ENCODE results near the gene CRB1.
A peak's percentile ranks its signal among the peaks of the same experiment; 100 is the strongest.

CRB1 gene

DNA sequence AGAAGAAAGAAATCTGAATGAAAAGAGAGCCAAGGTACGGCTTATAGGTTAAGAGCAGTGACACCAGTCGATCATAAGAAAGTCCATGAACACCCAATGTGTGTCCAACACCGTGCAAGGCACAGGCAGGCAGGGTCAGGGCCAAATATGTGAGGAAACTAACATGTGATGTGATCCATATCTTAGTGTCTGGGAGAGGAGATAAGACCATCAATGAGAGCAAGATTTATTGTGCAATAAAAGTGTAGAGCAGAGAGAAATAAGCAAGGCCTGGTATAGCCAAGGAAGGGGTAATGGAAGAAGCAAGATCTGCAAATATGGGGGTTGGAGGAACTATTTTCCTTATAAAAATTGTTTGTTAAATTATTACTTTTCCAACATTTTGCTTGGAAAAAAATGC is 198.8 kb downstream of the CRB1 start:
- no peak for DNase-seq

DNA sequence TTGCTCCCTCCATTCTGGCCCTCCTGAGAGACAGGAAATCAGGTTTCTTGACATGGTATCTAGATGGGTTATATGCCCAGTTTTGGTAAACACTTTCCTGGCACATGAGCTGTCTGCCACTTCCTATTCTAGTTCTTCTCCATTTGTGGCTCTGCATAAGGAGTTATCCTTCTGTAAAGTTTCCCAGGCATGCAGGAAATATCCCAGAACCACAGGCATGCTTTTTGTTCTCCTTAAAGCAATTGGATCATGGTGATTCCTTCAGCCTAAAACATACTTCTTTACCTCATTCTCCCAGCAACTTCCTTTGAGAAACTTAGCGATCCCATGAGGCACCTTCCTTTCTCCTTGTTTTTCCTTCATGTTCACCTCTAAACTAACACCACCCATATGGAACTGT is 199.8 kb downstream of the CRB1 start:
- Histone ChIP-seq H3K4me3 (ENCODE audit: low read depth, low read length) (no peak overlapping the region), H3K36me3 (replicated peaks) (no peaks in the 10 kb centered on the region), H3K27ac (no peak overlapping the region), H3K27me3 (replicated peaks) (no peaks in the 10 kb centered on the region)
- TF ChIP-seq, protein P1, sequence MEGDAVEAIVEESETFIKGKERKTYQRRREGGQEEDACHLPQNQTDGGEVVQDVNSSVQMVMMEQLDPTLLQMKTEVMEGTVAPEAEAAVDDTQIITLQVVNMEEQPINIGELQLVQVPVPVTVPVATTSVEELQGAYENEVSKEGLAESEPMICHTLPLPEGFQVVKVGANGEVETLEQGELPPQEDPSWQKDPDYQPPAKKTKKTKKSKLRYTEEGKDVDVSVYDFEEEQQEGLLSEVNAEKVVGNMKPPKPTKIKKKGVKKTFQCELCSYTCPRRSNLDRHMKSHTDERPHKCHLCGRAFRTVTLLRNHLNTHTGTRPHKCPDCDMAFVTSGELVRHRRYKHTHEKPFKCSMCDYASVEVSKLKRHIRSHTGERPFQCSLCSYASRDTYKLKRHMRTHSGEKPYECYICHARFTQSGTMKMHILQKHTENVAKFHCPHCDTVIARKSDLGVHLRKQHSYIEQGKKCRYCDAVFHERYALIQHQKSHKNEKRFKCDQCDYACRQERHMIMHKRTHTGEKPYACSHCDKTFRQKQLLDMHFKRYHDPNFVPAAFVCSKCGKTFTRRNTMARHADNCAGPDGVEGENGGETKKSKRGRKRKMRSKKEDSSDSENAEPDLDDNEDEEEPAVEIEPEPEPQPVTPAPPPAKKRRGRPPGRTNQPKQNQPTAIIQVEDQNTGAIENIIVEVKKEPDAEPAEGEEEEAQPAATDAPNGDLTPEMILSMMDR (IDR thresholded peaks at IDR 0.05; ENCODE audit: low read depth, low read length, missing control alignments): no peak
- peak; percentile 37 for DNase-seq
- in situ Hi-C loops (cut with HindIII; ENCODE audit: low pct_ligation_motif_present, low sequenced_read_pairs): no loop called here

More for the DNA sequence above, 198.8 kb downstream of the CRB1 start:
- TF ChIP-seq, protein P1 (IDR thresholded peaks at IDR 0.05; ENCODE audit: low read depth, low read length, missing control alignments): no peak
- Histone ChIP-seq H3K36me3 (replicated peaks) (no peaks in the 10 kb centered on the region), H3K27ac (no peak overlapping the region), H3K27me3 (replicated peaks) (no peaks in the 10 kb centered on the region), H3K4me3 (ENCODE audit: low read depth, low read length) (no peak overlapping the region)
- in situ Hi-C loops (cut with HindIII; ENCODE audit: low pct_ligation_motif_present, low sequenced_read_pairs): no loop called here

DNA sequence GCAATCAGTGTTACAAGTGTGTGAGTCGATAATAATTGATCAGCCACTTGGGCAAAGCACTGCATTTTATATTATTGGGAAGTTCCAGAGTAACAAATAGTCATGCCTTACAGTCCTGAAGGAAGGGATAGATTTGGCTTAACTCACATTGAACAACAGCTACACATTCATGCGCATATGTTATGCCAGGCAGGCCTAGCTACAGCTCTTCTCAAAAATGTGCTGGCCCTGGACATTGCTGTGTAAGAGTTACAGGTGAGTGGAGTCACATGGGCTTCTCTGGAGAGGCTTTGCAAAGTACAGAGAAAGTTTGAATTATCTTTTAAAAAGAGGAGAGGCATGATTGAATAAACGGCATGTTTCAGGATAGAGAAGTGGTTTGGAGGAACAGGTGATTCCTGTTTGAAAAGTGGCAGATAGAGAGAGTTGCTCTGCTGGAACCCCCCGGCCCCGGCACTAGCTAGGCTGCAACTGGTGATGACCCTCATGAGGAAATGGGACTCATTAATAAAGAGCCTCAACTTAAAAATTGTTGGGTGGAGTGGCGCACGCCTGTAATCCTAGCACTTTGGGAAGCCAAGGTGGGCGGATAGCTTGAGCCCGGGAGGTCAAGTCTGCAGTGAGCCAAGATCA is 200.6 kb downstream of the CRB1 start:
- TF ChIP-seq, protein P1 (IDR thresholded peaks at IDR 0.05; ENCODE audit: low read depth, low read length, missing control alignments): no peak
- H3K4me3 ChIP-seq (ENCODE audit: low read depth, low read length): no peak overlapping the region
- no peaks in the 10 kb centered on the region for H3K36me3 ChIP-seq (replicated peaks)
- DNase-seq: no peak
- no peaks in the 10 kb centered on the region for H3K27me3 ChIP-seq (replicated peaks)
- in situ Hi-C loops (cut with HindIII; ENCODE audit: low pct_ligation_motif_present, low sequenced_read_pairs): no loop called here
- H3K27ac ChIP-seq: no peak overlapping the region

DNA sequence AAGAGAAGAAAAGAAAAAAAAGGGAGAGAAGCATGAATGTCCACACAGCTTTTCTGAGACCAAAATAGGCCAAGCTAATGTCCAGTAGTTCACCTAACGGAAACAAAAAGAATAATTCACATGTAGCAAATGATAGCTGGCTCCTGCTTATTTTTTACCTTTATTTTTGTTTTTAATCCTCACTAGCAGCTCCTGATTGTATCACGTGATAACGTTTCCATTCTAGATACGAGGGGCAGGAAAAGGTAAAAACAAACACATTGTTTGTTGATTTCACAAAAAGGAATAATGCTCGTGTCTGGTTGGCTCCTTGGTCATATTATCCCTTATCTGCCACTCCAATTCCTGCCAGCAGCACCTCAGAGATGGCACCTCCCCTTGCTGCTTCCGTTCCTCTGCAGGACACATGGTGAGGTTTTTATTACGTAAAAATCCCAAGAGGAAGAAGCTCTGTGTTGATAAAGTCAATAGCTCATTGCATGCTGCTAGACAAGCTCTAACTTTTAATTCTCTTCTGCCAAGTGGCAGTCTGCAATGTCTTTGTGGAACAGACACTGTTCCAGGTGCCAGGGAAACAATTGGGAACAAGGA is 201.7 kb downstream of the CRB1 start:
- Histone ChIP-seq H3K4me3 (ENCODE audit: low read depth, low read length) (no peak overlapping the region), H3K27me3 (replicated peaks) (no peaks in the 10 kb centered on the region), H3K36me3 (replicated peaks) (no peaks in the 10 kb centered on the region), H3K27ac (no peak overlapping the region)
- in situ Hi-C loops (cut with HindIII; ENCODE audit: low pct_ligation_motif_present, low sequenced_read_pairs): no loop called here
- DNase-seq: no peak
- TF ChIP-seq, protein P1 (IDR thresholded peaks at IDR 0.05; ENCODE audit: low read depth, low read length, missing control alignments): no peak

DNA sequence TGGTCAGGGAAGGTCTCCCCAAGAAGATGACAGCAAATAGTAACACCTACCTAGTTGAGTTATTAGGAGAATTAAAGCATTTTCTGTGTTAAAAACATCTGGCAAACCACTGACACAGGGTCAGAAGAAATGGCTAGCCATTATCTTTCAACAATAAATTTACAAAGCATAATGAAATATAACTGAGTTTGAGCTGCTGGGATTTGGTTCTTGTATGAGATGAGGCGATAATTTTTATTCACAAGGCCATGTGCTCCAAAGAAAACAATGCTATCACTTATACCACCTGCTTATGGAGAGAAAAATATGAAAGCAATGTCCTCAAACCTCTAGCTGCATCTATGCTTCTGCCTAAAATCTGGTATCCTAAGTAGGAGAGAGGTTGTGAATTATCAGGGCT is 202.3 kb downstream of the CRB1 start:
- TF ChIP-seq, protein P1 (IDR thresholded peaks at IDR 0.05; ENCODE audit: low read depth, low read length, missing control alignments): no peak
- Histone ChIP-seq H3K27ac (no peak overlapping the region), H3K36me3 (replicated peaks) (no peaks in the 10 kb centered on the region), H3K27me3 (replicated peaks) (no peaks in the 10 kb centered on the region), H3K4me3 (ENCODE audit: low read depth, low read length) (no peak overlapping the region)
- no peak for DNase-seq
- in situ Hi-C loops (cut with HindIII; ENCODE audit: low pct_ligation_motif_present, low sequenced_read_pairs): no loop called here

Measured in brain microvascular endothelial cell (primary cell).